NCI-H1092 treated with DMSO at 0.1 percent for 48 hours (cell line): ENCODE data around the gene SYNGR3.

Experiments used
- DNase-seq: peaks from one replicate; lab custom pipeline; 2025; lab: John Stamatoyannopoulos, UW

Gene SYNGR3

DNA sequence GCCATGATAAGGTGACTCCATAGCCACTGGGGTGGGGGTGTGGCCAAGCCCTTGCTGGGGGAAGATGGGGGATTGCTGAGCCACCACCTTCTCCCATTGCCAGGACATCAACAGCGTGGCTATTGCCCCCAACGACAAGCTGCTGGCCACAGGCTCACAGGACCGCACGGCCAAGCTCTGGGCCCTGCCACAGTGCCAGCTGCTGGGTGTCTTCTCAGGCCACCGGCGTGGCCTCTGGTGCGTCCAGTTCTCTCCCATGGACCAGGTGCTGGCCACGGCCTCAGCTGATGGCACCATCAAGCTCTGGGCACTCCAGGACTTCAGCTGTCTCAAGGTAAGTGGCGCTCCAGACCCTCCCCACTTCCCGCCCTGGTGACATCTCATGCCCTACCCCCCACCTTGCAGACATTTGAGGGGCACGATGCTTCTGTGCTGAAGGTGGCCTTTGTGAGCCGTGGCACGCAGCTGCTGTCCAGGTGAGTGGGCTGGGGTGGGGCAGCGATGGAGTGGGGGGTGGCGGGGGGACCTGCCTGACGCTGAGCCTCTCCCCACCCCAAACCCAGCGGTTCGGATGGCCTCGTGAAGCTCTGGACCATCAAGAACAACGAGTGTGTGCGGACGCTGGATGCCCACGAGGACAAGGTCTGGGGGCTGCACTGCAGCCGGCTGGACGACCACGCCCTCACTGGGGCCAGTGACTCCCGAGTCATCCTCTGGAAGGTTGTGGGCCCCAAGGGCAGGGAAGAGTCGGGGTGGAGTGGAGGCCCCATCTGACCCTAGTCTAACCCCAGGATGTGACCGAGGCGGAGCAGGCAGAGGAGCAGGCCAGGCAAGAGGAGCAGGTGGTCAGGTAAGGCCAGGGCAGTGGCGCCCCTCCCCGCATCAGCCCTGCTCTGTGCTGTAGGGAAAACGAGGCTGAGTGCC lies 12.6 kb upstream of the SYNGR3 start:
- DNase-seq = no peak

DNA sequence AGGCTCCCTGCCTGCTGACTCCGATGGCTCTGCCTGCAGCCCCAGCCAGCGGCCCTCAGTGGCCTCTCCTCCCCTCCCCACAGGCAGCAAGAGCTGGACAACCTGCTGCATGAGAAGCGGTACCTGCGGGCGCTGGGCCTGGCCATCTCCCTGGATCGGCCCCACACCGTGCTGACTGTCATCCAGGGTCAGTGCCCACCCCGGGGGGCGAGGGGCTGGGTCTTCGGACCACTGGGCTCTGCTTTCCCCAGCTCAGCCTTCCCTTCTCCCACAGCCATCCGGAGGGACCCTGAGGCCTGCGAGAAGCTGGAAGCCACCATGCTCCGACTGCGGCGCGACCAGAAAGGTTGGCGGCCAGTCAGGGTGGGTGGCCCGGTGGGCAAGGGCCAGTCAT lies 11.9 kb upstream of the SYNGR3 start:
- no peak for DNase-seq

DNA sequence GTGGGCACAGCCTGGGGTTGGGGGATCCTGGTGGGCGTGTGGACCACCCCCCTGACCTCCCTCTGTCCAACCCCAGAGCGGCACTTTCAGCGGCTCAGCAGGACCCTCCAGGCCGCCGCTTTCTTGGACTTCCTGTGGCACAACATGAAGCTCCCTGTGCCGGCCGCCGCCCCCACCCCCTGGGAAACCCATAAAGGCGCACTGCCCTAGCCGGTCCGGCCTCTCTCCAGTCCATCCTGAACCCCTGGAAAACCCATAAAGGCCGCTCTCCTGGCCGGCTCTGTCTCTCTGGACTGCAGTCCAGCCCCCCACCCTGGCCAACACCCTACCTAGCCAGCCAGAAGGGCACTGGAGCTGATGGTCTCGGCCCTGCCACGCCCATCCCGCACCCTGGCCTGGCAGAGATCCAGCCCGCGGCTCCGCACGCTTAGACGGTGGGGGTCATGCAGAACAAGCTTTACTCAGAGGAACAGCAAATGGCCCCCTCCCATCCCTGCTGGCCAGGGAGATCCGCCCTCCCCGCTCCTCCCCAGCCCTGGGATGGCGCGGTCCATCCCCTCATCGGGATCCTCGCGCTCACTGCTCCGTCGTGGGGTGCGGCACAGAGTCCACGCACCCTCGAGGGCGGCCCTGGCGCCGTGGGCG lies 11.2 kb upstream of the SYNGR3 start:
- no peak for DNase-seq

- no peak for DNase-seq
Measured at GRCh38 chr16:1979271-1980029, 10.3 kb upstream of the SYNGR3 start.

- DNase-seq = no peak
Measured at GRCh38 chr16:1980030-1980769, 9.6 kb upstream of the SYNGR3 start.

DNA sequence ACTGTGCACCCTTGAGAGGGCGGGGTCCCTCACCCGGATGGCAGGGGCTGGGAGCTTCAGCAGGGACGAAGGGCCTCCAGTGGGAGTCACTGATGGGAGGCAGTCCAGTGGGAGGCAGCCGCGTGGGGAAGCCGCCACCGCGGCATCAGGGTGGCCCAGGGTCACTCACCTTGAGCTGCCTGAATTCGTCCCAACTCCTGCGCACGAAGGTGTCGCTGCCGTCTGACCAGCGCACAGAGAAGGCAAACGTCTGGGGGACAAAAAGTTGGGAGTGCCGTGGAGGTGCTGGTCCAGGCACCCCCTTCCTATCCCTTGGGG lies 9.0 kb upstream of the SYNGR3 start:
- no peak for DNase-seq

DNA sequence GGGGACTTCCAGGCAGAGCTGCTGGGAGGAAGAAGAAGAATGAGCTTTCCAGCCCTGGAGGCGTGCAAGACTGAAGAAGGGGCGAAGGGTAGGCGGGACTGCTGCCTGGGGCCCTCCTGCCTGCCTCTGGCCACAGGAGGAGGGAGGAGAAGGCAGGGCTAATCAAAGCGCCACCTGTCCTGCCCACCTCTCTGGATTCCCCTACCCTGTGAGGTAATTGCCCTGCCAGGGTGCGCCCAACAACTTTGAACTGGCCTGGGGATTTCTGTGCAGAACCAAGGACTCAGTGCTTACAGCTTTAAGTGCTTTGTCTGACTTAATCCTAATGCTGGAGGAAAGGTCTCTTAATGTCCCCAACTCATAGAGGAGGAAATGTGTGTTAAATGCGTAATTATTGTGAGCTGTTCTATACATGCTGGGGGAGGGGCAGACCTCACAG lies 8.4 kb upstream of the SYNGR3 start, which contains the start of gene NOXO1:
TSS of gene NOXO1 (minus strand) at position 72 of the 439 bp plus-strand sequence. CDS start 290 bp downstream, outside the sequence.
- no peak for DNase-seq

DNA sequence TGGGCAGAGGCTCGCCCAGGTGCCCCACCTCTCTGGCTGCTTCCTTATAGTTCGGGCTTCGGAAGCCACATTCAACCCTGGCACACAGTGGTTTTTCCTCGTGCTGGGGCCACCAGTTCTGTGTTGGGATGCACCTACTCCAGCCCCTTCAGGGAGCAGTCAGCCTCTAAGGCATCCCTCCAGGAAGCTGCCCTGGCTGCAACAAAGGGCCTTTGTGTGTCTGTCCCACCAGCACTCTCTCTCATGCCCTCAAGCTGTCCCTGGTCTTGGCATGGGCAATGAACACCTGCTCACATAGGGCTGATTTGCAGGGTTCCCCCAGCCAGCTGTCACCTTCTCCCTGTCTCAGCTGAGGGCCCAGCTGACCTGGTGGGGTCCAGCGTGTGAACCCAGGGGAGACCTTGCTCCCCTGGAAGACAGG lies 7.7 kb upstream of the SYNGR3 start:
- peak; percentile 54 for DNase-seq

DNA sequence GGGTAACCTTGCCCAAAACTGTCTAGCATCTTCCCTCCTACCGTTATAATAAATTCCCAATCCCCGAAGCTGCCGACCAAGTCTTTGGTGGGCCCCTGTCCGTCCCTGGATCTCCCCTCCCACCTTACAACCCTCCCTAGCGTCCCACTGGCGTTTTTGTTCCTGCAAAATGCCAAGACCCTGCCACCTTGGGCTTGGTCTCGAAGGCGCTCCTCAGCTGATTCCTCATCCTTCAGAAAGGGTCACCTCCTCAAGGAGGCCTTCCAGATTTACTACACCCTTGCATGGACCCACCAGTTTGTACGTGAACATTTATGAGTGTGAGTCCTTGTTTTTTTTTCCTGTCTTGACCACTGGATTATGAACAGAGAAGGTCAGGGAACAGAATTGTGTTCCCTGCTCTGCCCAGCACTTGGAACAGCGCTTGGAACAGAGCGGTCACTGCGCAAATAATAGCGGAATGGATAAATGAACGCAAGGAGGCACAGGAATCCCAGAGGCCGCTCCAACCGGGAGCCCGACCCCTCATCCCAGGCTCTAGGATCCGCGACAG lies 6.7 kb upstream of the SYNGR3 start:
- no peak for DNase-seq

DNA sequence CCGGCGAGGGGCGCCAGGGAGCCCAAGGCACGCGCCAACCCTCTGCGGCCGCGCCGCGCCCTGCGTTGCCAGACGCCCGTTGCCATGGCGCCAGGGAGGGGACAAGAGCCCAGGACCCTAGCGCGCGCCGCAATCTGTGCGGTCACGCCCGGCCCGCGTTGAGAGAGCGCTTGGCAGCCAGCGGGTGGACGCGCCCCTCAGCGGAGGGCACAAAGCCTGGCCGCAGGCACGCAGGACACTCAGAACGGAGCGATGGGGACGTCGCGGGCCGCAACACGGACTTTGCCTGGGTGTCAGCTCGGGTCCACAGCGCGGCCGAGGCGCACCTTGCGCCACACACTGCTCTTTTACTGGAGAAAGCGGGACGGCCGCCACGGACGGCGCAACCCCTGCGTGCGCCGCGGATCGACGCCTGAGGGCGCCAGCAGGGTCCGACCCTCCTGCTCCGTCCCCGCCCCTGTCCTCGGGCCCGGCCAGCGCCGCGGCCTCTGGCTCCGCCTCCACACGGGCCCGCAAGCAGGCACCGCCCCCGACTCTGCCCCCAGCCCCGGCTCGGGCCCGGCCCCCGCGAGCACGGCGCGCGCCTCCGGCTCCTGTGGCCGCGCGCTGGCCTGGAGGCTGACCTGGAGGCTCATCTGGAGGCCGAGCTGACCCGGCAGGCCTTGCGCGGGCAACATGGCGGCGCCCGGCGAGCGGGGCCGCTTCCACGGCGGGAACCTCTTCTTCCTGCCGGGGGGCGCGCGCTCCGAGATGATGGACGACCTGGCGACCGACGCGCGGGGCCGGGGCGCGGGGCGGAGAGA lies 6.0 kb upstream of the SYNGR3 start, which contains the start of gene GFER:
TSS of gene GFER (plus strand) at position 650 of the 803 bp plus-strand sequence. CDS start at position 676, 26 bp downstream.
- DNase-seq = peak; percentile 85

DNA sequence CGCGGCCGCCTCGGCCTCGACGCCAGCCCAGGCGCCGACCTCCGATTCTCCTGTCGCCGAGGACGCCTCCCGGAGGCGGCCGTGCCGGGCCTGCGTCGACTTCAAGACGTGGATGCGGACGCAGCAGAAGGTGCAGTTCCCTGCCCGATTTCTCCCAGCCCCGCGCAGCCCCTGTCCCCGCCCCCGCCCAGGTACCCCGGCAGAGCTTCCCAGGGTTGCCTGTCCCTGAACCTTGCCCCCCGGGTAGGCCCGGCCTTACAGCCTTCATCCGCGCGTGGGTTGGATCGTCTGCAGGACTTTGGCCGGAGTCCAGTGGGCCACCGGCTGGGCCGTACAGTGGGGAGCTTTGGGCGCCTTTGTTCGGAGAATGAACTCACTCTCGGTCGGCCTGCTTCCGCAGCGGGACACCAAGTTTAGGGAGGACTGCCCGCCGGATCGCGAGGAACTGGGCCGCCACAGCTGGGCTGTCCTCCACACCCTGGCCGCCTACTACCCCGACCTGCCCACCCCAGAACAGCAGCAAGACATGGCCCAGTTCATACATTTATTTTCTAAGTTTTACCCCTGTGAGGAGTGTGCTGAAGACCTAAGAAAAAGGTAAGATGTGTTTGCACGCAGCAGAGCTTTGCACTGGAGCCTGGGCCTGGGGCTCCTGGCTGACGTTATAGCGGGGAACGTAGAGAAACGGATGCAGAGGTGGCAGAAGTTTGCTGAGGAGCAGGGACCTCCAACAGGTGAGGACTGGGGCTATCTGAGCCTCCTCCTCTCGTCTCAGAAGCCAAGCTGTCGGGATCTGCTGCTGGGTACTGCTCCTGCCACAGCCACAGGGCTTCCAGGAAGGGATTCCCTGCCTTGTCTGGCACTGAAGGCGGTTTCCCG lies 5.2 kb upstream of the SYNGR3 start:
- DNase-seq = no peak

- DNase-seq = no peak
Measured at GRCh38 chr16:1985466-1986150, 4.2 kb upstream of the SYNGR3 start.

- DNase-seq = no peak
Measured at GRCh38 chr16:1987198-1987597, 2.6 kb upstream of the SYNGR3 start.

GRCh38 chr16:1990101-1990350 lies 256 bp downstream of the SYNGR3 start:
- DNase-seq = no peak

DNA sequence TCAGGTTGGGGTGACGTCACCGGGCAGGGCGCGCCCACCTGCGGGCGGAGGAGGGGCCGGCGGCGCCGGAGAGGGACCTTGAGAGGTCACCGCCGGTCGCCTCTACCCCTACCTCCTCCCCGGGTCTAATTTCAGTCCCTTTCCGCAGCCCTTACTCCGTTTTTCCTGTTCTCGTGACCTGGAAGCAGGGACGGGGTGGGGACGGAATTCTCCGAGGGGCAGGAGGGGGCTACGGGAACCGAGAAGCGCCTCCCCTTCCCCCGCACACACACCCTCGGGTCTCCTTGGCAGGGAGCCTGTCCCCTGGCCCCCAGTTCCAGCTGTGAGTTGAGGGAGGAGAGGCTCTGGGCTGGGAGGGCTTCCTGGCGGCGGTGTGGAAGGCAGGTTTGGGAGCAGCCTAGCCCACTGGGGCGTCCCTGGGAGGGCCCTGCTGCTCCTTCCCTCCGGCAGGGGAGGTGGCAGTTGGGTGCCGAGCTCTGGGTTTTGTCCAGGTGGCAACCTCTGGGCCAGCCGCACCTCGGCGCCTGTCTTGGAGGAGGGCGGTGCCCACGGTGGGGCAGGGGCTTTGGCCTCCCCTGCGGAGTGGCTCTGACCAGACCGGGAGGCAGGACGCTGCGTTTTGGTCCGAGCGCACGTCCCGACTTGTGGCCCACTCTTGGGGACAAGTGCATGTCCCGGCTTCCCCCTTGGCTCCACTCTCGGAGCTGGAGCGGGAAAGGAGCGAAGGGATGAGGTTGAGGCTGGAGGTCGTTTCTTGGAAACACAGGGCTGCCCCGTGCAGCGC lies 773 bp downstream of the SYNGR3 start:
- DNase-seq = peak; percentile 4

GRCh38 chr16:1991135-1991551 lies 1.4 kb downstream of the SYNGR3 start:
- no peak for DNase-seq

DNA sequence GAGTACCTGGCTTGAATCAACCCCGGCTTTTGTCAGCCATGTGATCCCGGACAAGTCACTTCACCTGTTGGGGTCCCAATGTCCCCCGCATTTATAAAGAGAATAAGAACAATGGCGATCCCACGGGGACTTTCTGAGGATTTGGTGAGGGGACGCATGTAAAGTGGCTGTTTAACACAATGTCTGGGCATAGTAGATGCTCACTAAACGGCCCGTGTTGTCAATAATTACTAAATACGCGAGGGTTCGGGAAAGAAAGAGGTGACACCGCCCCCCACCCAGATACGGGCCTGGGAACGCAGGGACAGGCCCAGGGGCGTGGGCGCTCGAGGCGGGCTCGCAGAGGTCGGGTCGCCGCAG lies 1.8 kb downstream of the SYNGR3 start:
- no peak for DNase-seq

- no peak for DNase-seq
Measured at GRCh38 chr16:1991948-1992703, 2.4 kb downstream of the SYNGR3 start.
